Measurements from ENCODE around the gene RAB7A.

DNA sequence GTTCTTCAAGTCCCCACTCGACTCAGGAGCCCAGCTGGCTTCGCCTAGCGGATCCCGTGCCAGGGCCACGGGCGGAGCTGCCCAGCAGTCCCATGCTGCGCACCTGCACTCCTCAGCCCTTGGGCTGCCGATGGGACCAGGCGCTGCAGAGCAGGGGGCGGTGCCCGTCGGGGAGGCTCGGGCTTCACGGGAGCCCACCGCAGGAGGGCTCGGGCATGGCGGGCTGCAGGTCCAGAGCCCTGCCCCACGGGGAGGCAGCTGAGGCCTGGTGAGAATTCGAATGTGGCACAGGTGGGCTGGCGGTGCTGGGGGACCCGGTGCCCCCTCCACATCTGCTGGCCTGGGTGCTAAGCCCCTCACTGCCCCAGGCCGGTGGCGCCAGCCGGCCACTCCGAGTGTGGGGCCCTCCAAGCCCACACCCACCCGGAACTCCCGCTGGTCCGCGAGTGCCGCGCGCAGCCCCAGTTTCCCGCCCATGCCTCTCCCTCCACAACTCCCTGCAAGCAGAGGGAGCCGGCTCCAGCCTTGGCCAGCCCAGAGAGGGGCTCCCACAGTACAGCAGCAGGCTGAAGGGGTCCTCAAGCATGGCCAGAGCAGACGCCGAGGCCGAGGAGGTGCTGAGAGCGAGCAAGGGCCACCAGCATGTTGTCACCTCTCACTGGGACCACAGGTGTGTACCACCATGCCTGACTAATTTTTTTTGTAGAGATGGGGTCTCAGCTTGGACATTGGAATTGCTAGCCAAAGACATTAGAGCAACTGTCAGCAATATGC, 17.0 kb downstream of the RAB7A start:
- TF ChIP-seq POLR2A (IDR thresholded peaks at IDR 0.05), result no peak
- no peak for TF ChIP-seq POLR2AphosphoS5 (IDR thresholded peaks at IDR 0.05)
